Inferior parietal cortex (tissue), 1 donor: ENCODE results near the gene TOM1.
"Not testable (repeated sequence)": the region's sequence is repeated elsewhere in the genome, so short reads cannot be mapped to it uniquely, and the experiment has no call there.

Experiments
- DNase-seq: peaks from one replicate; pipeline ENCODE4 v3.0.0-alpha.2; 2016; ENCODE audit errors: extremely low spot score

The TOM1 gene

DNA sequence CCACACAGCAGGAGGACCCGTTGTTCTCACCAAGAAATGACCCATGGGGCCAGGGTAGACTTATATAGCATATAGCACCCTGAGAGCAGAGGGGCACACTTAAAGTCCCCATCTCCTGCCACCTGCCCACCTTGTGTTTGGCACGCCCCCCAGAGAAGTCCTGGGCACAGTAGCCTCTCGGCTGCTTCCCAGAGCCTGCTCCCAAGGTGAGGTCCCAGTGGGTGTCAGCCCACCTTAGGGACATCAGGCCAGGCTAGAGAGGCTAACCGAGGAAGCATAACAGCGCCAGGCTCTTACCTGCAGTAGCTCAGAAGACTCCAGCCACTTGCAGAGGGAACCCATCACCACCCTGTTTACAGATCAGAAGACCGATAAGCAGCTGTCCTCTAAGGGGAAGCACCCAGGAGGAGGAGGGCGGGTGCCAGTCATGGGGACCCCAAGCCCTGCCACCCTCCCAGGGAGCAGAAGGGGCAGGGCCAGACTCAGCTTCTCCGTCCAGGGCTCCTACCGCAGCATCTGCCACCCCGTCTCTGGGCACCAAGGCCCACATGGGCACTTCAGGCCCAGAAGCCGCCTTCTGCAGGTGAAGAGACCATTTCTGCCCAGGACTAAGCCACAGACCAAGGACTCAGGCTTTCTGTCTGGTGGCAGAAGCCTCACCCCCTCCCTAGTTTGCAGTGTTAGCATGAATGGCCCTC is 46.3 kb downstream of the TOM1 start:
- no peak for DNase-seq

DNA sequence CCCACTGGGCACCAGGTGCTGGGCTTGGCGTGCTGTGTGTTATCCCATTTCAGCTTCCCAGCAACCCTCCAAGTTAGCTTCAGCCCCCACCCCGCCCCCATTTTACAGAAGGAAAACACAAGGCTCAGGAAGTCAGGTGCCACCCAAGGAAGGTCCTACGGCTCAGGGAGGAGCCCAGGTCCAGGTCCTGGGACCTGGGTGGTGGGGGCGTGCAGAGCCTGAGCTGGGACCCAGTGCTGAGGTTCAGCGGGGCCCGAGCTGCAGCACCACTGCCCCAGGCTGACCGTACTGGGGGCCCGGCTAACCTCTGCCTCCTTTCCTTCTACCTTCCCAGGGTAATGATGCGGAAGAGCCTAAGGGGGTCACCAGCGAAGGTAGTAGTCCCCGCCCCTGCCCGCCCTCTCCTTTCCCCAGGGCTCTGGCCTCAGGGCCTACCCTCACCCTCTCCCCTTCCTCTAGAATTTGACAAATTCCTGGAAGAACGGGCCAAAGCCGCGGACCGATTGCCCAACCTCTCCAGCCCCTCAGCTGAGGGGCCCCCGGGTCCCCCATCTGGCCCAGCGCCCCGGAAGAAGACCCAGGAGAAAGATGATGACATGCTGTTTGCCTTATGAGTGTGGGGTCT is 47.0 kb downstream of the TOM1 start:
- no peak for DNase-seq

DNA sequence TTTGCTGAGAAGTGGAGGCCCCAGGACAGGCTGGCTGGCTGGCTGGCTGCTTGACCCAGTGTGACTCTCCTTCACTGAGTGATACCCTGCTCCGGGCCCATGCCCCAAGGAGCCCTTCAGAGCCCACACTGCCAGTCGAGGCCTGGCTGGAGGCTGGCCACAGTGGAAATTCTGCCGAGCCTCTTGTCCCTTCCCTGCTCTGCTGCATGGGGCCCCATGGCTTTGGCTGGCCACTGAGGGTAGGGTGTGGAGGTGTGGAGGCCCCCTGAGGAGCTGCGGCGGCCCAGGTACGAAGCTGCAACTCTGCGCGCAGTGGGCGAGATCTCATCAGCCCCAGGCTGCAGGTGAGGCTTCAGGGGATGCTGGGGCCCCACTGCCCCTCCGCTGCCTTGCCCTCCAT is 47.8 kb downstream of the TOM1 start:
- no peak for DNase-seq

DNA sequence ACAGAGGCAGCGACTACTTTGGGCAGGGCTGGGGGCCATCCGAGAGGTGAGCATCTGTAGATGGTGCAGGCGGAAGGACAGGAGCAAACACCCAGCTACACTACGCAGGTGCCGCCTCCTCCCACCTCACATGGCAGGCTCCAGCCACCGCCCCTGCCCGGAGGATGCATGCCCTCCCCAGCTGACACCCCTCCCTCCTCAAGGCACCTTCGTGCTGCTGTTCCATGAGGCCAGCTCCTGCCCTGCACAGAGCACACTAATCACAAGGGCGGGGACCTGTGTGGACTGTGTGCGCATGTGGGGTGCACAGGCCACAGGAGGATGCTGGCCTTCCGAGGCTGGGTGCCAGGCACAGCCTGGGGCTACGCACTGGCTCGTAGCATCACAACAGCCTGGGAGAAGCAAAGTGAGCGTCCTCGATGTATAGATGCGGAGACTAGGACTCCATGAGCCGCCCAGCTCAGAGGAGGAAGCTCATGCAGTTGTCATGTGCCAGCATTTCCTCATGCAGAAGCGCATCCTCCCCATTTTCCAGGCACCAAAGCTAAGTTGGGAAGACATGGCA is 48.4 kb downstream of the TOM1 start:
- DNase-seq = no peak

- DNase-seq = no peak
Measured at GRCh38 chr22:35348703-35349102, 49.0 kb downstream of the TOM1 start.

- DNase-seq = no peak
Measured at GRCh38 chr22:35349368-35349703, 49.6 kb downstream of the TOM1 start.

DNA sequence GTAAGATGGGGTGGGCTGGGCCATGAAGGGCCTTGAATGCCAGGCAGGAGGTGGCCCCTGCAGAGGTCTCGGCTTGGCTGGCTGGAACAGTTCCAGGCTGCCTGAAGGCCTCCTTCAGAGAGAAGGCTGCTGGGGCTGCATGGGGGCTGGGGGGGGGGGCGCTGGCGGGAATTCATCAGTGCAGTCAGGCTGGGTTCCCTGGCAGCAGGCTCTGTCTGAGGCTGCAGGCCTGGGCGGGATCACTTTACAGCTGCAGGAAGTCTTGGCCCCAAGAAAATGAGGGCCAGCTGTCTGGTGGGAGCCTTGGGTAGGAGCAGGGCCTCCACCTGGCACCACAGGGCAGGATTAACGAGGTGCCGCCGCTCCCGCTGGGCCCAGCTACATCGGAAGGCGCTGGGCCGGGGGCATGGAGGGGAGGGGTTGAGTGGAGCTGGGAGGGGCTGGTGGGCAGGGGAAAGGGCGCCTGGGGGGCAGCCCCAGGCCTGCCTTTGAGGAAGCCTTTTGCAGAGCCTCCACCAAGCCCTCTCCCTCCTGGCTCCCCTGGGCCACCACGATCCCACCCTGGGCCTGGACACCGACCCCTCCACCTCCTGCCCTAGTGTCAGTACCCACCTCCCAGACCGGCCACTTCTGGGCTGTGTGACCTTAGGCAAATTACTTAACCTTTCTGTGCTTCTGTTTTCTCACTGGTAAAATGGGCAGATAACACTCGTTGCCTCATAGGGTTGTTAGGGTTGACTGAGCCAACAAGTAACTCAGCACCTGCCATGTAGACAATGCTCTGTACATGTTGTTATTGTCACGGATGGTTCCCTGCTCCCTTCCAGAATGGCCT is 50.2 kb downstream of the TOM1 start:
- DNase-seq = no peak

GRCh38 chr22:35350539-35351503 is 51.1 kb downstream of the TOM1 start:
- peak; percentile 81 for DNase-seq

DNA sequence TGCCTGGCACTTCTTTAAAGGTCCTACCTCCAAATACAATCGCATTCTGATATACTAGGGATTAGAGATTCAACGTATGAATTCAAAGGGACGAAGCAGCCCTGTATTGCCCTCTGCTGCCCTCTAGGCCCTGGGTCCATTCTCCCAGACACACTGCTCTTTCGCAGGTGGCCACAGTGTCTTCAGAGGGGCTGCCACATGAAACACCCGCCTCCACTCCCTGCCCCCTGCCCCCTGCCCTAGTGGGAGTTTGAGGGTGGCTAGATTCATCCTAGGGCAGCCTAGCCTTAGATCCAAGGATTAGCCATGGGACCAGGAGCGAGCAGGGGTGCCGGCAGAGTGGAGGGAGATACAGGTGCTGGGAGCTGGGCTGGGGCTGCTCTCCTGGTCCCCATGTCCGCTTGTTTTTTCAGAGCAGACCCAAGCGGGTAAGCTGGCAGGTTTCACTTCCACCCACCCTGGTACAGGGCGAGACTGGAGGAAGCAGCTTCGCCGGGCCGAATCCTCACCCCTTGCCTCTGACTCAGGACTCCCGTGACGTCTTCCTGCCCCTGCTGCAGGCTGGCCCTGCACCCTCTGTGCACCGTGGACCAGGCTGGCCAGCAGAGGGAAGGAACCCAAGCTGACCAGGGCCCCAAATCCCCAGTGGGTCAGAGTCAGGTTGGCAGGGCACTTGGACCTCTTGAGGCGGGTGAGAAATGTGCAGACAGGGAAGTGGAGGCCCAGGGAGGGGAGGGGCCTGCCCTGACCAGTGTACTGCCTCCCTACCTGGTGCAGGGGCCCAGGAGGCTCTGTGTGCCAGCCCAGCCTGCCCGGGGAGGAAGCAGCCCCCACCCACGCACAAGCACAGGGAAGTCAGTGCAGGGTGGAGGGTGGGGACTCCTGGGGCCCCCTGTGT is 52.8 kb downstream of the TOM1 start:
- no peak for DNase-seq

GRCh38 chr22:35353318-35353717 is 53.6 kb downstream of the TOM1 start:
- no peak for DNase-seq

DNA sequence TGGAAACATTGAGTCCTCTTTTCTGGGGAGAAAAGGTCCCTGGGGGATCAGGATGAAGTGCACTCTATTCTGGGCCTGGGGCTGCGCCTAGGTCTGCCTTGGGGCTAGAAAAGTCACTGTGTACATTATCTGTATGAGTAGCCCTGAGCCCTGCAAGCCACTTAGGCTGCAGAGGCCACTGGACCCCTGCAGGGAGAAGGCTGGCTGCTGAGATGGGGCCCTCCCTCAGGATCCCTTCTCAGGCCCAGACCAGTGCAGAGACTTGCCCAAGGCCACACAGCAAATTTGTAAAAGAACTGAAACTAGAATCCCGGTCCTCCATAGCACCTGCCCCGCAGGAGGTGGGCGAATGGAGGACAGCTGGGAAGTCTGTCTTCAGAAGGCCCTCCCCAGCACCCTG is 54.4 kb downstream of the TOM1 start:
- DNase-seq = no peak

DNA sequence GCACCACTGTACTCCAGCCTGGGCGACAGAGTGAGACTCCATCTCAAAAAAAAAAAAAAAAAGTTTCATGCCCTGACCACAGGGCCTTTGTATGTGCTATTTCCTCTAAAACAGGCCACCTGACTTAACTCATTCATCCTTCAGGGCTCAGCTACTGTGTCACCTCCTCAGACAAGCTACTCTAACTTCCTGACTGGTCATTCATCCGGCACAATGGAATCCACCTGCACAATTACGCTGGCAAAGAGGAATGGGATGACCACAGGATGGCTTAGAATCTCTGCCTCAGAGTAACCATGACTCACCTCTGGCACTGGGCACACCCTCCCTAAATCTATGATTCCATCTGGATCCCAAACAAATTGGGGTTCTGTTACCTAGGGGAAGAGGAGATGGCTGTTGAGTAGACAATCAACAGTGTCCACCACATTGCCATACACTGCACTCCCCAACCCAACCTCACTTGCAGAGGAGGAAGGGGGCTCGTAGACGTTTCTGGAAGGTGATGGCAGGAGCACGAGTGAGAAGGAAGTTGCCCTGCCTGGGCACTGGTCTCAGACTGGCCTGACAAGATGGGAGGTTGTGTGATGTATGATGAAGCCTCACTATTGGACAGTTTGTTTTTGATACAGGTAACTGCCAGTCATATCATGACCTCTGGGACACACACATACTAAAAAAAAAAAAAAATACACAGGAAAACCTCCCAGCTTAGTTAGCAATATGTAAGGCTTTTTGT is 58.4 kb downstream of the TOM1 start:
- no peak for DNase-seq

GRCh38 chr22:35359380-35360065 is 59.8 kb downstream of the TOM1 start:
- DNase-seq = no peak

- no peak for DNase-seq
Measured at GRCh38 chr22:35361001-35361558, 61.4 kb downstream of the TOM1 start.

GRCh38 chr22:35363566-35364086 is 63.9 kb downstream of the TOM1 start:
- DNase-seq = no peak

DNA sequence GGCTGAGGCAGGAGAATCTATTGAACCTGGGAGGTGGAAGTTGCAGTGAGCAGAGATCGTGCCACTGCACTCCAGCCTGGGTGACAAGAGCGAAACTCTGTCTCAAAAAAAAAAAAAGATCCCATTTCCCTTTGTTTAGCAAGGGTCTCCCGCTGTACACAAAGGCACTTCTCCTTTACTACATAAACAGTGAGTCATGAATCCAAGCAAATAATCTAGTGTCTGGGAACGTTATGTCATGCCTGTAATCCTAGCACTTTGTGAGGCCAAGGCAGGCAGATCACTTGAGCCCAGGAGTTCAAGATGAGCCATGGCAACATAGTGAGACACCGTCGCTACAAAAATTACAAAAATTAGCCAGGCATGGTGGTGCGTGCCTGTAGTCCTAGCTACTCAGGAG is 64.5 kb downstream of the TOM1 start:
- DNase-seq = not testable (repeated sequence)

- no peak for DNase-seq
Measured at GRCh38 chr22:35367331-35367886, 67.7 kb downstream of the TOM1 start.

DNA sequence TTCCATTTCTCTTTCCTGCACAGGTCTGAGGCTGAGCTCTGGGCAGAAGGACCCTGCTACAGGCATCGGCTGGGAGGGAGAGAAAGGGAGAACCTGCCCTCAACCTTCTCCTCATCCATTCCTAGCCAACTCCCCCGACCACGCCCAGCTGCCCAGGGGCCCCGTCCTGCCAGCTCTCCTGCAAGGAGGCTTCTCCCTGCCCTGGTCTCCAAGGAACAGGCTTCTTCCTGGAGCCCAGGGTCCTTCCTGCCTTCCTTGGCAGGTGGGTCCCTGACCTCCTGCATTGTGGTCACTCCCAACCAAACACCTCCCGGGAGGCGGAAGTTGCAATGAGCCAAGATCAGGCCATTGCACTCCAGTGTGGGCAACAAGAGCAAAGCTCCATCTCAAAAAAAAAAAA is 68.7 kb downstream of the TOM1 start:
- DNase-seq = no peak
